DOHH2 (cell line): ENCODE results near the gene TSHZ1.

Experiments used
- H3F3A ChIP-seq: fragments of 200-600 bp; sonication (generic), shearing (Covaris generic); 2 replicates; pipeline ENCODE4 v1.6.0; 2016; ENCODE audit warnings: antibody characterized with exemption, mild to moderate bottlenecking; ENCODE audit not compliant: control insufficient read depth, insufficient read depth
- H3K27ac ChIP-seq: fragments of 200-600 bp; sonication (generic); 2 replicates; pipeline ENCODE4 v1.5.1; 2014; ENCODE audit warnings: low read depth, mild to moderate bottlenecking, low read length, moderate library complexity
- H3K27me3 ChIP-seq: fragments of 200-600 bp; sonication (generic); 2 replicates; pipeline ENCODE4 v1.6.1; 2014; ENCODE audit warnings: mild to moderate bottlenecking, low read length, mixed read lengths; ENCODE audit not compliant: control insufficient read depth
- H3K36me3 ChIP-seq: fragments of 200-600 bp; sonication (generic); 2 replicates; pipeline ENCODE4 v1.6.1; 2014; ENCODE audit warnings: mild to moderate bottlenecking, low read length, moderate library complexity, mixed read lengths; ENCODE audit not compliant: control insufficient read depth
- H3K4me1 ChIP-seq: fragments of 200-600 bp; sonication (generic); 2 replicates; pipeline ENCODE4 v1.6.1; 2014; ENCODE audit warnings: mild to moderate bottlenecking, low read length, mixed read lengths; ENCODE audit not compliant: control insufficient read depth
- H3K4me2 ChIP-seq: fragments of 200-600 bp; sonication (generic); 2 replicates; pipeline ENCODE4 v1.6.0; 2014; ENCODE audit warnings: mild to moderate bottlenecking, low read length, moderate library complexity
- H3K4me3 ChIP-seq: fragments of 200-600 bp; sonication (generic); 2 replicates; pipeline ENCODE4 v1.5.1; 2014; ENCODE audit warnings: mild to moderate bottlenecking, low read length, mixed read lengths
- H3K79me2 ChIP-seq: fragments of 200-600 bp; sonication (generic); 2 replicates; pipeline ENCODE4 v1.6.1; 2014; ENCODE audit warnings: mild to moderate bottlenecking, low read length, mixed read lengths; ENCODE audit not compliant: control insufficient read depth
- H3K9me2 ChIP-seq: fragments of 200-600 bp; sonication (generic); replicated peaks from 2 replicates; pipeline ENCODE4 v1.6.1; 2014; ENCODE audit warnings: mild to moderate bottlenecking, low read length, mixed read lengths; ENCODE audit not compliant: control insufficient read depth
- H3K9me3 ChIP-seq: fragments of 200-600 bp; sonication (generic); 2 replicates; pipeline ENCODE4 v1.6.1; 2014; ENCODE audit warnings: antibody characterized with exemption, low read length, mixed read lengths; ENCODE audit not compliant: control insufficient read depth, insufficient read depth
- H4K20me1 ChIP-seq: fragments of 200-600 bp; sonication (generic); 2 replicates; pipeline ENCODE4 v1.6.0; 2014; ENCODE audit warnings: low read depth, mild to moderate bottlenecking, antibody characterized with exemption, low read length, moderate library complexity; ENCODE audit not compliant: control insufficient read depth, insufficient read depth
- CTCF ChIP-seq: fragments of 200-600 bp; sonication (generic); IDR thresholded peaks from one replicate; pipeline ENCODE4 v1.5.1; 2014; ENCODE audit warnings: antibody characterized with exemption, mild to moderate bottlenecking, low read depth, low read length; ENCODE audit not compliant: poor library complexity, severe bottlenecking
- EZH2phosphoT487 ChIP-seq: fragments of 200-600 bp; sonication (generic); IDR thresholded peaks from 2 replicates; pipeline ENCODE4 v1.6.1; 2017; ENCODE audit warnings: borderline replicate concordance, mild to moderate bottlenecking, antibody characterized with exemption, low read length, moderate library complexity, mixed read lengths

Gene TSHZ1

GRCh38 chr18:75162978-75163377, 47.6 kb upstream of the TSHZ1 start:
- H4K20me1 ChIP-seq: no peaks in the 10 kb centered on the region
- no peaks in the 10 kb centered on the region for H3K79me2 ChIP-seq
- no peak overlapping the region for H3K4me3 ChIP-seq
- H3F3A ChIP-seq: no peaks in the 10 kb centered on the region
- peaks cover 12% of the 10 kb centered on the region for H3K27me3 ChIP-seq
- peaks cover 4% of the 10 kb centered on the region; the same call in 1 of the 2 replicates for H3K4me1 ChIP-seq
- no peak overlapping the region for H3K27ac ChIP-seq
- H3K9me3 ChIP-seq: no peaks in the 10 kb centered on the region
- H3K36me3 ChIP-seq: no peaks in the 10 kb centered on the region
- H3K4me2 ChIP-seq: no peak overlapping the region
- TF ChIP-seq EZH2phosphoT487: no peak
- no peak for TF ChIP-seq CTCF
- no peaks in the 10 kb centered on the region for H3K9me2 ChIP-seq

- TF ChIP-seq CTCF: no peak
- no peak for TF ChIP-seq EZH2phosphoT487
- Histone ChIP-seq H3K36me3 (no peaks in the 10 kb centered on the region), H3K27ac (no peak overlapping the region), H3F3A (no peaks in the 10 kb centered on the region), H3K4me3 (no peak overlapping the region), H3K4me2 (no peak overlapping the region), H3K27me3 (peaks cover 12% of the 10 kb centered on the region), H3K9me3 (no peaks in the 10 kb centered on the region), H4K20me1 (no peaks in the 10 kb centered on the region), H3K79me2 (no peaks in the 10 kb centered on the region), H3K9me2 (no peaks in the 10 kb centered on the region), H3K4me1 (peaks cover 4% of the 10 kb centered on the region; the same call in 1 of the 2 replicates)
Measured at GRCh38 chr18:75163736-75164135, 46.9 kb upstream of the TSHZ1 start.

GRCh38 chr18:75164479-75164878, 46.1 kb upstream of the TSHZ1 start:
- H3K27me3 ChIP-seq: peaks cover 12% of the 10 kb centered on the region
- H3K4me3 ChIP-seq: no peak overlapping the region
- no peaks in the 10 kb centered on the region for H3K9me2 ChIP-seq
- no peaks in the 10 kb centered on the region for H3K79me2 ChIP-seq
- no peaks in the 10 kb centered on the region for H4K20me1 ChIP-seq
- no peaks in the 10 kb centered on the region for H3F3A ChIP-seq
- no peak overlapping the region for H3K4me2 ChIP-seq
- no peak for TF ChIP-seq CTCF
- TF ChIP-seq EZH2phosphoT487: no peak
- peaks cover 4% of the 10 kb centered on the region; the same call in 1 of the 2 replicates for H3K4me1 ChIP-seq
- no peak overlapping the region for H3K27ac ChIP-seq
- H3K36me3 ChIP-seq: no peaks in the 10 kb centered on the region
- no peaks in the 10 kb centered on the region for H3K9me3 ChIP-seq

GRCh38 chr18:75165926-75166325, 44.7 kb upstream of the TSHZ1 start:
- Histone ChIP-seq H3K4me1 (peaks cover 4% of the 10 kb centered on the region; the same call in 1 of the 2 replicates), H3K36me3 (no peaks in the 10 kb centered on the region), H3K79me2 (no peaks in the 10 kb centered on the region), H3F3A (no peaks in the 10 kb centered on the region), H3K27me3 (peaks cover 12% of the 10 kb centered on the region), H3K9me2 (no peaks in the 10 kb centered on the region), H3K4me2 (no peak overlapping the region), H3K27ac (no peak overlapping the region), H3K4me3 (no peak overlapping the region), H3K9me3 (no peaks in the 10 kb centered on the region), H4K20me1 (no peaks in the 10 kb centered on the region)
- TF ChIP-seq CTCF: no peak
- TF ChIP-seq EZH2phosphoT487: no peak
